ENCODE results near the gene CNBD2.

GRCh38 chr20:35953387-35954199 is 14.8 kb upstream of the CNBD2 start:
- no peak for TF ChIP-seq CTCF (IDR thresholded peaks at IDR 0.05; ENCODE audit: insufficient read depth, low read depth, low read length)
- TF ChIP-seq EZH2 (IDR thresholded peaks at IDR 0.05; ENCODE audit: insufficient read depth, low read length), result no peak
